ENCODE results near the gene JAZF1. TPM values are rescaled to one million over a fixed set of nuclear protein-coding genes. Genes with fewer than 3 reads are reported as not detected.

Gene JAZF1
- total RNA-seq, 1 experiment from 2014 or later: 0.95 TPM

- TF ChIP-seq CTCF (IDR thresholded peaks at IDR 0.05; ENCODE audit: insufficient read depth in 1 of 2, low read depth in 1 of 2, low read length in 1 of 2, severe bottlenecking in 1 of 2, unreplicated experiment in 1 of 2): no peak
- ChIA-PET CTCF (no interaction called here), POLR2A (no interaction called here)
- no peak for DNase-seq
- Histone ChIP-seq H3K36me3 (ENCODE audit: control insufficient read depth, insufficient read depth, low read length) (no peaks in the 10 kb centered on the region), H3K4me3 (ENCODE audit: low read depth, low read length) (no peak overlapping the region), H3K9me3 (no peaks in the 10 kb centered on the region), H3K27me3 (replicated peaks; ENCODE audit: control insufficient read depth, insufficient read depth, low read length) (no peaks in the 10 kb centered on the region; the same call in 1 of the 2 replicates), H3K4me1 (no peaks in the 10 kb centered on the region)
- intact Hi-C loops (cut with micrococcal nuclease; ENCODE audit: unreplicated experiment): no loop called here
- Mint-ChIP-seq H3K9me3 (ENCODE audit: unreplicated experiment) (no peaks in the 10 kb centered on the region), H3K36me3 (ENCODE audit: insufficient read depth, unreplicated experiment) (no peaks in the 10 kb centered on the region), H3K4me3 (ENCODE audit: unreplicated experiment) (no peak overlapping the region), H3K27ac (ENCODE audit: unreplicated experiment) (no peak overlapping the region), H3K4me1 (ENCODE audit: low read depth, unreplicated experiment) (peaks cover 5% of the 10 kb centered on the region), H3K27me3 (ENCODE audit: insufficient read depth, unreplicated experiment) (peaks cover 51% of the 10 kb centered on the region)
- no TSS peak for BruUV-seq (replicated peaks)
Measured at GRCh38 chr7:28191751-28192150, 11.2 kb upstream of the JAZF1 start.

GRCh38 chr7:28191184-28191583, 10.6 kb upstream of the JAZF1 start:
- TF ChIP-seq CTCF (IDR thresholded peaks at IDR 0.05; ENCODE audit: insufficient read depth in 1 of 2, low read depth in 1 of 2, low read length in 1 of 2, severe bottlenecking in 1 of 2, unreplicated experiment in 1 of 2): no peak
- Histone ChIP-seq H3K27me3 (replicated peaks; ENCODE audit: control insufficient read depth, insufficient read depth, low read length) (no peaks in the 10 kb centered on the region; the same call in 1 of the 2 replicates), H3K4me3 (ENCODE audit: low read depth, low read length) (no peak overlapping the region), H3K9me3 (no peaks in the 10 kb centered on the region), H3K4me1 (no peaks in the 10 kb centered on the region), H3K36me3 (ENCODE audit: control insufficient read depth, insufficient read depth, low read length) (no peaks in the 10 kb centered on the region)
- Mint-ChIP-seq H3K36me3 (ENCODE audit: insufficient read depth, unreplicated experiment) (no peaks in the 10 kb centered on the region), H3K4me1 (ENCODE audit: low read depth, unreplicated experiment) (peaks cover 5% of the 10 kb centered on the region), H3K27ac (ENCODE audit: unreplicated experiment) (no peak overlapping the region), H3K27me3 (ENCODE audit: insufficient read depth, unreplicated experiment) (peaks cover 46% of the 10 kb centered on the region), H3K4me3 (ENCODE audit: unreplicated experiment) (no peak overlapping the region), H3K9me3 (ENCODE audit: unreplicated experiment) (no peaks in the 10 kb centered on the region)
- ChIA-PET POLR2A (no interaction called here), CTCF (no interaction called here)
- intact Hi-C loops (cut with micrococcal nuclease; ENCODE audit: unreplicated experiment): no loop called here
- BruUV-seq (replicated peaks): no TSS peak
- DNase-seq: no peak

- no peaks in the 10 kb centered on the region for H3K9me3 Mint-ChIP-seq (ENCODE audit: unreplicated experiment)
- no peaks in the 10 kb centered on the region for H3K36me3 ChIP-seq (ENCODE audit: control insufficient read depth, insufficient read depth, low read length)
- intact Hi-C loops (cut with micrococcal nuclease; ENCODE audit: unreplicated experiment): no loop called here
- no peak for DNase-seq
- BruUV-seq (replicated peaks): no TSS peak
- POLR2A ChIA-PET: no interaction called here
- H3K36me3 Mint-ChIP-seq (ENCODE audit: insufficient read depth, unreplicated experiment): no peaks in the 10 kb centered on the region
- H3K4me3 Mint-ChIP-seq (ENCODE audit: unreplicated experiment): no peak overlapping the region
- H3K27me3 Mint-ChIP-seq (ENCODE audit: insufficient read depth, unreplicated experiment): peaks cover 45% of the 10 kb centered on the region
- H3K4me1 ChIP-seq: no peaks in the 10 kb centered on the region
- no peak overlapping the region for H3K4me3 ChIP-seq (ENCODE audit: low read depth, low read length)
- CTCF ChIA-PET: no interaction called here
- no peaks in the 10 kb centered on the region for H3K9me3 ChIP-seq
- no peak for TF ChIP-seq CTCF (IDR thresholded peaks at IDR 0.05; ENCODE audit: insufficient read depth in 1 of 2, low read depth in 1 of 2, low read length in 1 of 2, severe bottlenecking in 1 of 2, unreplicated experiment in 1 of 2)
- no peaks in the 10 kb centered on the region; the same call in 1 of the 2 replicates for H3K27me3 ChIP-seq (replicated peaks; ENCODE audit: control insufficient read depth, insufficient read depth, low read length)
- H3K27ac Mint-ChIP-seq (ENCODE audit: unreplicated experiment): no peak overlapping the region
- peaks cover 5% of the 10 kb centered on the region for H3K4me1 Mint-ChIP-seq (ENCODE audit: low read depth, unreplicated experiment)
Measured at GRCh38 chr7:28190077-28190710, 9.6 kb upstream of the JAZF1 start.
